OCI-LY3 (cell line): ENCODE results near the gene DDI2.
A peak's percentile ranks its signal among the peaks of the same experiment; 100 is the strongest.
"Not testable (repeated sequence)": the region's sequence is repeated elsewhere in the genome, so short reads cannot be mapped to it uniquely, and the experiment has no call there.

Experiments
- H2AFZ ChIP-seq: fragments of 200-600, 300-600 bp; shearing (Covaris generic); 2 replicates; pipeline ENCODE4 v1.6.0; 2014; ENCODE audit warnings: antibody characterized with exemption, low read depth, low read length
- H3K27ac ChIP-seq: fragments of 200-600, 300-600 bp; sonication (generic); 2 replicates; pipeline ENCODE4 v1.5.1; 2014; ENCODE audit warnings: mild to moderate bottlenecking, low read length, moderate library complexity, mixed read lengths
- H3K27me3 ChIP-seq: fragments of 200-600, 300-600 bp; sonication (generic); 2 replicates; pipeline ENCODE4 v1.6.1; 2014; ENCODE audit warnings: low read depth, low read length, mixed read lengths
- H3K36me3 ChIP-seq: fragments of 200-600, 300-600 bp; sonication (generic); replicated peaks from 2 replicates; pipeline ENCODE3; 2014; ENCODE audit warnings: low read depth, low read length, mixed read lengths
- H3K4me1 ChIP-seq: fragments of 300-600, 200-600 bp; sonication (generic); 2 replicates; pipeline ENCODE4 v1.6.1; 2014; ENCODE audit warnings: low read length, mixed read lengths
- H3K4me2 ChIP-seq: fragments of 200-600, 300-600 bp; sonication (generic); 2 replicates; pipeline ENCODE4 v1.6.1; 2014; ENCODE audit warnings: low read length, mixed read lengths
- H3K4me3 ChIP-seq: fragments of 300-600, 200-600 bp; sonication (generic); 2 replicates; pipeline ENCODE4 v1.5.1; 2014; ENCODE audit warnings: antibody characterized with exemption, mild to moderate bottlenecking, low read length, moderate library complexity
- H3K79me2 ChIP-seq: fragments of 300-600, 200-600 bp; shearing (Covaris generic); 2 replicates; pipeline ENCODE4 v1.6.1; 2014; ENCODE audit warnings: mild to moderate bottlenecking, low read length, mixed read lengths
- H3K9ac ChIP-seq: fragments of 300-600, 200-600 bp; shearing (Covaris generic); 2 replicates; pipeline ENCODE4 v1.6.0; 2014; ENCODE audit warnings: mild to moderate bottlenecking, low read length, moderate library complexity
- H3K9me3 ChIP-seq: fragments of 200-600, 300-600 bp; shearing (Covaris generic); 2 replicates; pipeline ENCODE4 v1.6.1; 2014; ENCODE audit warnings: low read length, mixed read lengths; ENCODE audit not compliant: insufficient read depth
- H4K20me1 ChIP-seq: fragments of 200-600, 300-600 bp; sonication (generic); 2 replicates; pipeline ENCODE4 v1.6.1; 2016; ENCODE audit warnings: low read length, mixed read lengths; ENCODE audit not compliant: insufficient read depth
- CTCF ChIP-seq: fragments of 200-600, 300-600 bp; sonication (generic); IDR thresholded peaks from 2 replicates; pipeline ENCODE4 v1.5.1; 2014; ENCODE audit warnings: antibody characterized with exemption, low read length, low read depth
- EZH2phosphoT487 ChIP-seq: fragments of 200-600 bp; shearing (Covaris generic); IDR thresholded peaks from 2 replicates; pipeline ENCODE4 v1.6.1; 2018; ENCODE audit warnings: antibody characterized with exemption, mixed run types, low read depth

DDI2 gene

GRCh38 chr1:15693371-15693770 is 76.1 kb downstream of the DDI2 start:
- no peak overlapping the region for H3K27ac ChIP-seq

GRCh38 chr1:15696956-15697521 is 79.8 kb downstream of the DDI2 start:
- H3K4me2 ChIP-seq = peak overlapping the region; percentile 98
- H3K36me3 ChIP-seq = no peaks in the 10 kb centered on the region
- H3K27me3 ChIP-seq = no peaks in the 10 kb centered on the region
- no peak overlapping the region for H2AFZ ChIP-seq
- peak overlapping the region; percentile 100 for H3K27ac ChIP-seq
- H3K9ac ChIP-seq = peak overlapping the region; percentile 72
- peaks cover 71% of the 10 kb centered on the region for H3K79me2 ChIP-seq
- peak overlapping the region; percentile 77 for H3K4me3 ChIP-seq
- no peak for TF ChIP-seq CTCF
- TF ChIP-seq EZH2phosphoT487 = no peak
- peaks cover 18% of the 10 kb centered on the region for H4K20me1 ChIP-seq
- H3K4me1 ChIP-seq = peaks cover 15% of the 10 kb centered on the region
- no peaks in the 10 kb centered on the region for H3K9me3 ChIP-seq

More at GRCh38 chr1:15693371-15693770, 76.1 kb downstream of the DDI2 start:
- no peaks in the 10 kb centered on the region for H3K27me3 ChIP-seq
- peaks cover 16% of the 10 kb centered on the region for H4K20me1 ChIP-seq
- peaks cover 77% of the 10 kb centered on the region for H3K79me2 ChIP-seq
- no peak for TF ChIP-seq CTCF
- no peak for TF ChIP-seq EZH2phosphoT487
- H3K4me2 ChIP-seq = no peak overlapping the region
- no peak overlapping the region for H3K9ac ChIP-seq
- H3K4me1 ChIP-seq = peaks cover 15% of the 10 kb centered on the region
- no peaks in the 10 kb centered on the region for H3K36me3 ChIP-seq
- H3K4me3 ChIP-seq = no peak overlapping the region
- H3K9me3 ChIP-seq = no peaks in the 10 kb centered on the region
- H2AFZ ChIP-seq = no peak overlapping the region

- no peak overlapping the region for H3K4me3 ChIP-seq
- no peak overlapping the region for H3K9ac ChIP-seq
- no peaks in the 10 kb centered on the region for H3K9me3 ChIP-seq
- no peak overlapping the region for H2AFZ ChIP-seq
- TF ChIP-seq CTCF (no peak), EZH2phosphoT487 (no peak)
- H3K4me1 ChIP-seq = peaks cover 15% of the 10 kb centered on the region
- no peaks in the 10 kb centered on the region for H3K27me3 ChIP-seq
- peaks cover 18% of the 10 kb centered on the region for H4K20me1 ChIP-seq
- H3K36me3 ChIP-seq = no peaks in the 10 kb centered on the region
- H3K4me2 ChIP-seq = no peak overlapping the region
- no peak overlapping the region for H3K27ac ChIP-seq
- H3K79me2 ChIP-seq = peaks cover 71% of the 10 kb centered on the region
Measured at GRCh38 chr1:15698201-15698600, 80.9 kb downstream of the DDI2 start.

GRCh38 chr1:15699321-15699720 is 82.1 kb downstream of the DDI2 start:
- Histone ChIP-seq H3K4me1 (peaks cover 15% of the 10 kb centered on the region), H4K20me1 (peaks cover 14% of the 10 kb centered on the region), H3K79me2 (peaks cover 68% of the 10 kb centered on the region)
- H3K9me3 ChIP-seq, H3K27me3 ChIP-seq, H3K27ac ChIP-seq, H3K36me3 ChIP-seq, H3K4me2 ChIP-seq, H3K4me3 ChIP-seq, H2AFZ ChIP-seq, H3K9ac ChIP-seq: not testable (repeated sequence)

DNA sequence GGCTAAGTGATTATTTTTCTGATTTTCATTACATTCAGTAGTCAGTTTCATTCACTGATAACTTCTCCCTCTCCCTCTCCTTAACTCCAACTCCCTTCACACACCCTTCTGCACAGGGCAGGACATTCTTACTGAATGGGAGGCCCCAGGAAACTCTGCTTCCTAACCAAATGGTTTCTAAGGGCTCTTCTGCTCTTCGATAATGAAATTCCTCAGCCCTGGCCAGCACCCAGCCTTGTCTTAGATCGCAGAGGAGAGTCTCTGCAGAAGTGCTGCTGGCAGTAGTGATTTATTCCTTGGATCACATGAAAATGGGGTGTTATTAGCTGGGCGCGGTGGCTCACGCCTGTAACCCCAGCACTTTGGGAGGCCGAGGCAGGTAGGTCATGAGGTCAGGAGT is 83.2 kb downstream of the DDI2 start:
- no peak overlapping the region for H3K9ac ChIP-seq
- H3K36me3 ChIP-seq = peaks cover 2% of the 10 kb centered on the region
- no peak overlapping the region for H2AFZ ChIP-seq
- peaks cover 61% of the 10 kb centered on the region for H3K79me2 ChIP-seq
- H3K4me3 ChIP-seq = no peak overlapping the region
- peaks cover 15% of the 10 kb centered on the region for H3K4me1 ChIP-seq
- H3K9me3 ChIP-seq = no peaks in the 10 kb centered on the region
- no peak overlapping the region for H3K4me2 ChIP-seq
- H3K27me3 ChIP-seq = no peaks in the 10 kb centered on the region
- H4K20me1 ChIP-seq = peaks cover 14% of the 10 kb centered on the region
- H3K27ac ChIP-seq = no peak overlapping the region
- TF ChIP-seq EZH2phosphoT487 (no peak), CTCF (no peak)
